ENCODE measurements around the gene G0S2.

Gene G0S2

GRCh38 chr1:209703834-209704504 is 28.8 kb downstream of the G0S2 start:
- no peak overlapping the region for H2AFZ ChIP-seq (ENCODE audit: low read depth, low read length)

DNA sequence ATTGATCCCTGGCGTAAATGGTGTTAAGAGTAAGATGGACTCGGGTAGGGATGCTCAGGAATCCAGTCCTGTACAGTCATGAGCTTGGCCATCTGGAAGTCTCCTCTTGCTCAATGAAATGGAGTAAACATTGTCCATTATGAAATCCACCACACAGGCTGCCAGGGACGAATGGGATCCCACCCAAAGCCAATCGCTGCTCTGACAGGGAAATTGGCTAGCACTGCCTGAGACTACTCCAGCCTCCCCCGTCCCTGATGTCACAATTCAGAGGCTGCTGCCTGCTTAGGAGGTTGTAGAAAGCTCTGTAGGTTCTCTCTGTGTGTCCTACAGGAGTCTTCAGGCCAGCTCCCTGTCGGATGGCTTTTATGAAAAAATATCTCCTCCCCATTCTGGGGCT is 29.4 kb downstream of the G0S2 start, which contains the start of gene HSD11B1:
HSD11B1 (plus strand) TSS at position 263 of the 400 bp plus-strand sequence; CDS start at position 360, 97 bp downstream.
- Histone ChIP-seq H3K4me3 (ENCODE audit: insufficient read depth in 1 of 2, low read depth in 1 of 2, low read length in 2 of 2) (peak within 1 kb of the TSS in 1 of 2 experiments; percentile 74), H2BK120ac (ENCODE audit: low read depth, low read length) (no peak within 1 kb of the TSS), H3K27ac (ENCODE audit: low read length, poor library complexity, severe bottlenecking) (no peak within 1 kb of the TSS), H3K9me3 (ENCODE audit: control insufficient read depth, low read length) (no peaks in the 10 kb centered on the region), H2BK15ac (ENCODE audit: low read depth, poor library complexity, severe bottlenecking) (no peak within 1 kb of the TSS), H4K91ac (ENCODE audit: low read length) (no peak within 1 kb of the TSS), H3K4ac (ENCODE audit: low read depth in 1 of 2, low read length in 2 of 2) (no peak within 1 kb of the TSS), H2AFZ (ENCODE audit: low read depth, low read length) (no peak within 1 kb of the TSS), H3K27me3 (ENCODE audit: control insufficient read depth in 1 of 2, insufficient read depth in 1 of 2, low read length in 2 of 2) (peaks cover 0 to 32% of the 10 kb centered on the region in 2 experiments), H3K23ac (ENCODE audit: low read length in 2 of 2) (no peak within 1 kb of the TSS), H3K14ac (ENCODE audit: low read length in 2 of 2) (peak within 1 kb of the TSS in 1 of 2 experiments; percentile 64), H3K9ac (ENCODE audit: low read length) (peak within 1 kb of the TSS; percentile 77), H3K79me1 (replicated peaks; ENCODE audit: low read length, poor library complexity, severe bottlenecking) (no peaks in the 10 kb centered on the region), H3K4me2 (ENCODE audit: low read length, poor library complexity, severe bottlenecking) (no peak within 1 kb of the TSS), H4K8ac (ENCODE audit: low read length) (no peak within 1 kb of the TSS), H2BK12ac (ENCODE audit: low read length in 2 of 2) (no peak within 1 kb of the TSS), H3K36me3 (ENCODE audit: control insufficient read depth in 1 of 2, insufficient read depth in 2 of 2, low read depth in 1 of 2, low read length in 2 of 2) (peaks cover 0 to 27% of the 10 kb centered on the region in 2 experiments), H3K4me1 (ENCODE audit: control insufficient read depth, insufficient read depth, low read depth, low read length) (no peaks in the 10 kb centered on the region), H2AK5ac (ENCODE audit: low read length, severe bottlenecking) (no peak within 1 kb of the TSS), H3K18ac (ENCODE audit: low read depth in 1 of 2, low read length in 2 of 2) (no peak within 1 kb of the TSS), H2BK5ac (ENCODE audit: low read depth, low read length, poor library complexity, severe bottlenecking) (no peak within 1 kb of the TSS)
- 85% methylated on average over 6 of the region's 6 CpGs for WGBS
- peak; percentile 90 for DNase-seq

More at GRCh38 chr1:209703834-209704504, 28.8 kb downstream of the G0S2 start:
- DNase-seq: no peak
- no peaks in the 10 kb centered on the region for H3K79me1 ChIP-seq (replicated peaks; ENCODE audit: low read length, poor library complexity, severe bottlenecking)
- no peaks in the 10 kb centered on the region for H3K9me3 ChIP-seq (ENCODE audit: control insufficient read depth, low read length)
- H3K14ac ChIP-seq (ENCODE audit: low read length in 2 of 2): no peak overlapping the region
- peaks cover 0 to 31% of the 10 kb centered on the region in 2 experiments for H3K27me3 ChIP-seq (ENCODE audit: control insufficient read depth in 1 of 2, insufficient read depth in 1 of 2, low read length in 2 of 2)
- H3K9ac ChIP-seq (ENCODE audit: low read length): no peak overlapping the region
- H2BK5ac ChIP-seq (ENCODE audit: low read depth, low read length, poor library complexity, severe bottlenecking): no peak overlapping the region
- no peak overlapping the region for H2BK120ac ChIP-seq (ENCODE audit: low read depth, low read length)
- H3K4me3 ChIP-seq (ENCODE audit: insufficient read depth in 1 of 2, low read depth in 1 of 2, low read length in 2 of 2): no peak overlapping the region
- H3K18ac ChIP-seq (ENCODE audit: low read depth in 1 of 2, low read length in 2 of 2): no peak overlapping the region
- H2AK5ac ChIP-seq (ENCODE audit: low read length, severe bottlenecking): no peak overlapping the region
- H3K36me3 ChIP-seq (ENCODE audit: control insufficient read depth in 1 of 2, insufficient read depth in 2 of 2, low read depth in 1 of 2, low read length in 2 of 2): peaks cover 0 to 24% of the 10 kb centered on the region in 2 experiments
- H2BK12ac ChIP-seq (ENCODE audit: low read length in 2 of 2): no peak overlapping the region
- no peak overlapping the region for H3K4ac ChIP-seq (ENCODE audit: low read depth in 1 of 2, low read length in 2 of 2)
- WGBS: 85% methylated on average over 4 of the region's 6 CpGs
- no peak overlapping the region for H3K4me2 ChIP-seq (ENCODE audit: low read length, poor library complexity, severe bottlenecking)
- no peak overlapping the region for H2BK15ac ChIP-seq (ENCODE audit: low read depth, poor library complexity, severe bottlenecking)
- H3K27ac ChIP-seq (ENCODE audit: low read length, poor library complexity, severe bottlenecking): no peak overlapping the region
- H4K91ac ChIP-seq (ENCODE audit: low read length): no peak overlapping the region
- H3K4me1 ChIP-seq (ENCODE audit: control insufficient read depth, insufficient read depth, low read depth, low read length): no peaks in the 10 kb centered on the region
- H3K23ac ChIP-seq (ENCODE audit: low read length in 2 of 2): no peak overlapping the region
- no peak overlapping the region for H4K8ac ChIP-seq (ENCODE audit: low read length)

GRCh38 chr1:209705033-209705598 is 29.9 kb downstream of the G0S2 start:
- no peak overlapping the region for H3K14ac ChIP-seq (ENCODE audit: low read length in 2 of 2)
- 100% methylated on average over 1 of the region's 2 CpGs for WGBS
- peaks cover 0 to 32% of the 10 kb centered on the region in 2 experiments for H3K27me3 ChIP-seq (ENCODE audit: control insufficient read depth in 1 of 2, insufficient read depth in 1 of 2, low read length in 2 of 2)
- peak overlapping the region; percentile 77 for H3K9ac ChIP-seq (ENCODE audit: low read length)
- no peak overlapping the region for H3K4ac ChIP-seq (ENCODE audit: low read depth in 1 of 2, low read length in 2 of 2)
- no peak overlapping the region for H4K8ac ChIP-seq (ENCODE audit: low read length)
- no peak overlapping the region for H3K4me2 ChIP-seq (ENCODE audit: low read length, poor library complexity, severe bottlenecking)
- H3K4me3 ChIP-seq (ENCODE audit: insufficient read depth in 1 of 2, low read depth in 1 of 2, low read length in 2 of 2): peak overlapping the region in 1 of 2 experiments; percentile 74
- H2BK5ac ChIP-seq (ENCODE audit: low read depth, low read length, poor library complexity, severe bottlenecking): no peak overlapping the region
- H3K4me1 ChIP-seq (ENCODE audit: control insufficient read depth, insufficient read depth, low read depth, low read length): no peaks in the 10 kb centered on the region
- H3K27ac ChIP-seq (ENCODE audit: low read length, poor library complexity, severe bottlenecking): no peak overlapping the region
- peaks cover 0 to 27% of the 10 kb centered on the region in 2 experiments for H3K36me3 ChIP-seq (ENCODE audit: control insufficient read depth in 1 of 2, insufficient read depth in 2 of 2, low read depth in 1 of 2, low read length in 2 of 2)
- H2BK120ac ChIP-seq (ENCODE audit: low read depth, low read length): no peak overlapping the region
- H2AK5ac ChIP-seq (ENCODE audit: low read length, severe bottlenecking): no peak overlapping the region
- H4K91ac ChIP-seq (ENCODE audit: low read length): no peak overlapping the region
- no peak overlapping the region for H3K18ac ChIP-seq (ENCODE audit: low read depth in 1 of 2, low read length in 2 of 2)
- H2BK15ac ChIP-seq (ENCODE audit: low read depth, poor library complexity, severe bottlenecking): no peak overlapping the region
- H3K23ac ChIP-seq (ENCODE audit: low read length in 2 of 2): no peak overlapping the region
- H2AFZ ChIP-seq (ENCODE audit: low read depth, low read length): no peak overlapping the region
- H2BK12ac ChIP-seq (ENCODE audit: low read length in 2 of 2): no peak overlapping the region
- DNase-seq: no peak
- no peaks in the 10 kb centered on the region for H3K79me1 ChIP-seq (replicated peaks; ENCODE audit: low read length, poor library complexity, severe bottlenecking)
- H3K9me3 ChIP-seq (ENCODE audit: control insufficient read depth, low read length): no peaks in the 10 kb centered on the region

DNA sequence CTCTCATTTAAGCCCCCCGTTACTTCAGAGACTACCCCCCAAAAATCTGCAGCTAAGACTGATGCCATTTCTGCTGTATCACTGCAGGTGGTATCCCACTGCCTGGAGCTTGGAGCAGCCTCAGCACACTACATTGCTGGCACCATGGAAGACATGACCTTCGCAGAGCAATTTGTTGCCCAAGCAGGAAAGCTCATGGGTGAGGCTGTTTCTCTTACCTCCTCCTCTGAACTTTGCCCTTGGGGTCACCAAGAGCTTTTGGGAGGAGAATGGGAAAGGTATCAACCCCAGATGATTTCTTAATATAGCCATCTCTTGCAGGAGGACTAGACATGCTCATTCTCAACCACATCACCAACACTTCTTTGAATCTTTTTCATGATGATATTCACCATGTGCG is 31.4 kb downstream of the G0S2 start:
- no peak overlapping the region for H3K14ac ChIP-seq (ENCODE audit: low read length in 2 of 2)
- no peak overlapping the region for H2BK15ac ChIP-seq (ENCODE audit: low read depth, poor library complexity, severe bottlenecking)
- H2BK5ac ChIP-seq (ENCODE audit: low read depth, low read length, poor library complexity, severe bottlenecking): no peak overlapping the region
- no peaks in the 10 kb centered on the region for H3K4me1 ChIP-seq (ENCODE audit: control insufficient read depth, insufficient read depth, low read depth, low read length)
- H3K9me3 ChIP-seq (ENCODE audit: control insufficient read depth, low read length): no peaks in the 10 kb centered on the region
- H3K27me3 ChIP-seq (ENCODE audit: control insufficient read depth in 1 of 2, insufficient read depth in 1 of 2, low read length in 2 of 2): peaks cover 0 to 30% of the 10 kb centered on the region in 2 experiments
- no peak overlapping the region for H4K8ac ChIP-seq (ENCODE audit: low read length)
- H3K27ac ChIP-seq (ENCODE audit: low read length, poor library complexity, severe bottlenecking): no peak overlapping the region
- H3K4me2 ChIP-seq (ENCODE audit: low read length, poor library complexity, severe bottlenecking): no peak overlapping the region
- H3K23ac ChIP-seq (ENCODE audit: low read length in 2 of 2): no peak overlapping the region
- DNase-seq: no peak
- no peak overlapping the region for H2BK12ac ChIP-seq (ENCODE audit: low read length in 2 of 2)
- H3K4me3 ChIP-seq (ENCODE audit: insufficient read depth in 1 of 2, low read depth in 1 of 2, low read length in 2 of 2): no peak overlapping the region
- no peak overlapping the region for H3K9ac ChIP-seq (ENCODE audit: low read length)
- peaks cover 0 to 27% of the 10 kb centered on the region in 2 experiments for H3K36me3 ChIP-seq (ENCODE audit: control insufficient read depth in 1 of 2, insufficient read depth in 2 of 2, low read depth in 1 of 2, low read length in 2 of 2)
- no peak overlapping the region for H2BK120ac ChIP-seq (ENCODE audit: low read depth, low read length)
- no peak overlapping the region for H3K18ac ChIP-seq (ENCODE audit: low read depth in 1 of 2, low read length in 2 of 2)
- 91% methylated on average over 3 of the region's 3 CpGs for WGBS
- no peaks in the 10 kb centered on the region for H3K79me1 ChIP-seq (replicated peaks; ENCODE audit: low read length, poor library complexity, severe bottlenecking)
- H3K4ac ChIP-seq (ENCODE audit: low read depth in 1 of 2, low read length in 2 of 2): no peak overlapping the region
- no peak overlapping the region for H2AFZ ChIP-seq (ENCODE audit: low read depth, low read length)
- no peak overlapping the region for H4K91ac ChIP-seq (ENCODE audit: low read length)
- H2AK5ac ChIP-seq (ENCODE audit: low read length, severe bottlenecking): no peak overlapping the region

All from mesenchymal stem cell (in vitro differentiated cells and primary cell).